ENCODE measurements around the gene KCNJ4.
"Not testable (repeated sequence)": the region's sequence is repeated elsewhere in the genome, so short reads cannot be mapped to it uniquely, and the experiment has no call there.

The KCNJ4 gene

GRCh38 chr22:38471237-38471636 lies 16.2 kb upstream of the KCNJ4 start:
- DNase-seq (ENCODE audit: low read depth, low spot score), result no peak

GRCh38 chr22:38470179-38470578 lies 15.2 kb upstream of the KCNJ4 start:
- DNase-seq (ENCODE audit: low read depth, low spot score), result not testable (repeated sequence)

- DNase-seq (ENCODE audit: low read depth, low spot score), result no peak
These were observed 14.3 kb upstream of the KCNJ4 start for GRCh38 chr22:38469306-38469781.

GRCh38 chr22:38468443-38469305 lies 13.7 kb upstream of the KCNJ4 start:
- DNase-seq (ENCODE audit: low read depth, low spot score), result no peak

GRCh38 chr22:38467904-38468442 lies 13.0 kb upstream of the KCNJ4 start, which contains the start of gene KDELR3:
TSS of gene KDELR3 (plus strand) at chr22:38468096. CDS start at chr22:38468234, 138 bp downstream.
- DNase-seq (ENCODE audit: low read depth, low spot score), result peak; percentile 85

GRCh38 chr22:38467438-38467903 lies 12.5 kb upstream of the KCNJ4 start:
- DNase-seq (ENCODE audit: low read depth, low spot score), result no peak

- no peak for DNase-seq (ENCODE audit: low read depth, low spot score)
These were observed 10.9 kb upstream of the KCNJ4 start for GRCh38 chr22:38465673-38466490.

- DNase-seq (ENCODE audit: low read depth, low spot score), result no peak
These were observed 10.1 kb upstream of the KCNJ4 start for GRCh38 chr22:38464992-38465672.

GRCh38 chr22:38462960-38463784 lies 8.2 kb upstream of the KCNJ4 start:
- DNase-seq (ENCODE audit: low read depth, low spot score), result no peak

GRCh38 chr22:38461414-38462081 lies 6.5 kb upstream of the KCNJ4 start:
- DNase-seq (ENCODE audit: low read depth, low spot score), result peak; percentile 95

- DNase-seq (ENCODE audit: low read depth, low spot score), result no peak
These were observed 6.0 kb upstream of the KCNJ4 start for GRCh38 chr22:38461057-38461413.

- no peak for DNase-seq (ENCODE audit: low read depth, low spot score)
These were observed 5.4 kb upstream of the KCNJ4 start for GRCh38 chr22:38460426-38460840.

- DNase-seq (ENCODE audit: low read depth, low spot score), result no peak
These were observed 2.1 kb upstream of the KCNJ4 start for GRCh38 chr22:38456841-38457699.

- no peak for DNase-seq (ENCODE audit: low read depth, low spot score)
These were observed 1.4 kb upstream of the KCNJ4 start for GRCh38 chr22:38456272-38456835.

- peak; percentile 67 for DNase-seq (ENCODE audit: low read depth, low spot score)
These were observed 702 bp upstream of the KCNJ4 start for GRCh38 chr22:38455530-38456271.

- no peak for DNase-seq (ENCODE audit: low read depth, low spot score)
These were observed 485 bp downstream of the KCNJ4 start for GRCh38 chr22:38454353-38455075.

GRCh38 chr22:38453996-38454352 lies 1.0 kb downstream of the KCNJ4 start:
- DNase-seq (ENCODE audit: low read depth, low spot score), result no peak

Measured in astrocyte of the hippocampus (primary cell).